ENCODE data around the gene RNF19B. TPM values are rescaled to one million over a fixed set of nuclear protein-coding genes. Genes with fewer than 3 reads are reported as not detected.

RNF19B gene
- total and polyA plus RNA-seq, 2 of the 13 experiments (the other 11 are each of a cell fraction or from before 2014, with no cell fraction given) = 15.3 to 22.5 TPM

GRCh38 chr1:32944180-32944579 is 20.4 kb downstream of the RNF19B start:
- Histone ChIP-seq H3K9me3 (ENCODE audit: low read length) (no peaks in the 10 kb centered on the region), H3K4me1 (ENCODE audit: insufficient read depth, low read length) (peaks cover 36% of the 10 kb centered on the region), H4K20me1 (ENCODE audit: insufficient read depth, low read length) (no peaks in the 10 kb centered on the region), H3K4me2 (ENCODE audit: low read depth, low read length) (no peak overlapping the region), H3K36me3 (replicated peaks in 1 of 2; ENCODE audit: control insufficient read depth in 1 of 2, insufficient read depth in 2 of 2, low read length in 2 of 2) (peaks cover 17 to 79% of the 10 kb centered on the region in 2 experiments), H3K79me2 (ENCODE audit: insufficient read depth, low read length) (peaks cover 6% of the 10 kb centered on the region), H3K27ac (ENCODE audit: extremely low read length, insufficient read depth, low read length) (no peak overlapping the region), H2AFZ (ENCODE audit: low read length) (no peak overlapping the region), H3K27me3 (ENCODE audit: control insufficient read depth in 1 of 2, insufficient read depth in 2 of 2, low read length in 2 of 2) (no peaks in the 10 kb centered on the region), H3K4me3 (replicated peaks in 1 of 3; ENCODE audit: insufficient read depth in 1 of 3, low read depth in 2 of 3, low read length in 3 of 3) (no peak overlapping the region), H3K9ac (ENCODE audit: insufficient read depth, low read depth, low read length) (no peak overlapping the region)
- ChIA-PET POLR2A (interaction anchor here (0.9 kb wide), 1 partner anchor 28 kb away, joined by 3 read pairs; no protein-coding TSS in a partner anchor), CTCF (ENCODE audit: low intra/inter-chr PET ratio, low total read pairs) (no interaction called here)
- ATAC-seq (no peak), FAIRE-seq (no peak), DNase-seq (ENCODE audit: low spot score) (no peak)
- BruUV-seq (replicated peaks) = no TSS peak
- intact Hi-C loops (cut with micrococcal nuclease; ENCODE audit: unreplicated experiment) = no loop called here
- TF ChIP-seq CENPBD1 (CRISPR knock-in tag; IDR thresholded peaks at IDR 0.05; ENCODE audit: borderline replicate concordance, low read depth) (no peak), ZNF260 (CRISPR knock-in tag; IDR thresholded peaks at IDR 0.05; ENCODE audit: borderline replicate concordance, low read depth) (no peak)
- TF ChIP-seq, protein P1, sequence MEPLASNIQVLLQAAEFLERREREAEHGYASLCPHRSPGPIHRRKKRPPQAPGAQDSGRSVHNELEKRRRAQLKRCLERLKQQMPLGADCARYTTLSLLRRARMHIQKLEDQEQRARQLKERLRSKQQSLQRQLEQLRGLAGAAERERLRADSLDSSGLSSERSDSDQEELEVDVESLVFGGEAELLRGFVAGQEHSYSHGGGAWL (CRISPR knock-in tag; IDR thresholded peaks at IDR 0.05) = no peak
- in situ Hi-C loops (cut with HindIII; ENCODE audit: extremely low pct_ligation_motif_present, low pct_unique_long_range_greater_than_20kb) = no loop called here

GRCh38 chr1:32939655-32940371 is 24.8 kb downstream of the RNF19B start:
- POLR2A ChIA-PET = no interaction called here
- FAIRE-seq = no peak
- 100% methylated on average over 4 of the region's 4 CpGs for WGBS (ENCODE audit: low lambda C conversion rate)

More at GRCh38 chr1:32939655-32940371, 24.8 kb downstream of the RNF19B start:
- TF ChIP-seq RCOR2 (CRISPR knock-in tag; IDR thresholded peaks at IDR 0.05) (no peak), MYNN (CRISPR knock-in tag; IDR thresholded peaks at IDR 0.05; ENCODE audit: low read depth) (no peak), DPF2 (CRISPR knock-in tag; IDR thresholded peaks at IDR 0.05; ENCODE audit: borderline replicate concordance, low read depth) (no peak), ZNF329 (CRISPR knock-in tag; IDR thresholded peaks at IDR 0.05; ENCODE audit: low read depth) (no peak), ZNF121 (CRISPR knock-in tag; IDR thresholded peaks at IDR 0.05) (no peak), GFI1 (CRISPR knock-in tag; IDR thresholded peaks at IDR 0.05; ENCODE audit: borderline replicate concordance) (no peak), BCLAF1 (IDR thresholded peaks at IDR 0.05) (no peak), ZFP90 (CRISPR knock-in tag; IDR thresholded peaks at IDR 0.05; ENCODE audit: borderline replicate concordance) (no peak)
- TF ChIP-seq, protein P2, sequence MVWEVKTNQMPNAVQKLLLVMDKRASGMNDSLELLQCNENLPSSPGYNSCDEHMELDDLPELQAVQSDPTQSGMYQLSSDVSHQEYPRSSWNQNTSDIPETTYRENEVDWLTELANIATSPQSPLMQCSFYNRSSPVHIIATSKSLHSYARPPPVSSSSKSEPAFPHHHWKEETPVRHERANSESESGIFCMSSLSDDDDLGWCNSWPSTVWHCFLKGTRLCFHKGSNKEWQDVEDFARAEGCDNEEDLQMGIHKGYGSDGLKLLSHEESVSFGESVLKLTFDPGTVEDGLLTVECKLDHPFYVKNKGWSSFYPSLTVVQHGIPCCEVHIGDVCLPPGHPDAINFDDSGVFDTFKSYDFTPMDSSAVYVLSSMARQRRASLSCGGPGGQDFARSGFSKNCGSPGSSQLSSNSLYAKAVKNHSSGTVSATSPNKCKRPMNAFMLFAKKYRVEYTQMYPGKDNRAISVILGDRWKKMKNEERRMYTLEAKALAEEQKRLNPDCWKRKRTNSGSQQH (CRISPR knock-in tag; IDR thresholded peaks at IDR 0.05; ENCODE audit: low read depth) = no peak
- Histone ChIP-seq H3K9ac (ENCODE audit: insufficient read depth, low read depth, low read length) (no peak overlapping the region), H3K9me3 (ENCODE audit: low read length) (no peaks in the 10 kb centered on the region), H3K27me3 (ENCODE audit: control insufficient read depth in 1 of 2, insufficient read depth in 2 of 2, low read length in 2 of 2) (no peaks in the 10 kb centered on the region), H4K20me1 (ENCODE audit: insufficient read depth, low read length) (no peaks in the 10 kb centered on the region), H3K79me2 (ENCODE audit: insufficient read depth, low read length) (no peaks in the 10 kb centered on the region), H3K4me3 (replicated peaks in 1 of 3; ENCODE audit: insufficient read depth in 1 of 3, low read depth in 2 of 3, low read length in 3 of 3) (no peak overlapping the region), H3K4me1 (ENCODE audit: insufficient read depth, low read length) (peaks cover 30% of the 10 kb centered on the region), H3K27ac (ENCODE audit: extremely low read length, insufficient read depth, low read length) (no peak overlapping the region), H3K4me2 (ENCODE audit: low read depth, low read length) (no peak overlapping the region), H3K36me3 (replicated peaks in 1 of 2; ENCODE audit: control insufficient read depth in 1 of 2, insufficient read depth in 2 of 2, low read length in 2 of 2) (peaks cover 12 to 67% of the 10 kb centered on the region in 2 experiments), H2AFZ (ENCODE audit: low read length) (no peak overlapping the region)
- intact Hi-C loops (cut with micrococcal nuclease; ENCODE audit: unreplicated experiment) = loop anchor here (10.0 kb wide), 1 partner anchor 145 kb away; the partner anchor contains the start of gene AZIN2
- no peak for ATAC-seq
- BruUV-seq (replicated peaks) = no TSS peak
- no peak for DNase-seq (ENCODE audit: low spot score)
- in situ Hi-C loops (cut with HindIII; ENCODE audit: extremely low pct_ligation_motif_present, low pct_unique_long_range_greater_than_20kb) = no loop called here
- CTCF ChIA-PET (ENCODE audit: low intra/inter-chr PET ratio, low total read pairs) = no interaction called here
